GM19467 (cell line): ENCODE data around the gene CTDNEP1.

Experiments used
- ATAC-seq: cut with Tn5 transposase; IDR thresholded peaks from one replicate; pipeline ENCODE4 v1.9.1; 2021; ENCODE audit warnings: mild to moderate bottlenecking, moderate library complexity; ENCODE audit not compliant: unreplicated experiment

CTDNEP1 gene

DNA sequence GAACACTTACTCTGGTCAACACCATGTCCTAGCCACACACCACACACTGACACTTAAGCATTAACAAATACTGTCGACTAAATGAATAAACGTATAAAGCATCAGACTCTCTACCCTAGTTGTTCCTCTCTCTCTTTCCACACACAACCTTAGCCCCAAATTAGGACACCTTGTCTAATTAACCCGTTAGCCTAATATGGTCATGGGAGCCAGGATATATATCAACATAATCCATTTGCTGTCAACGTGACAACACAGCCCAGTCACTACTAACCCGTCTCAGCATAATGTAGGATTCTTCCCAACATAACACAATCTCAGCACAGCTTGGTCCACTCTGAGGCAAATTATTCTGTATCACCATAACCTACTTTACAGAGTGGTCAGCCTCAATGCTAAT is 19.4 kb downstream of the CTDNEP1 start:
- no peak for ATAC-seq

DNA sequence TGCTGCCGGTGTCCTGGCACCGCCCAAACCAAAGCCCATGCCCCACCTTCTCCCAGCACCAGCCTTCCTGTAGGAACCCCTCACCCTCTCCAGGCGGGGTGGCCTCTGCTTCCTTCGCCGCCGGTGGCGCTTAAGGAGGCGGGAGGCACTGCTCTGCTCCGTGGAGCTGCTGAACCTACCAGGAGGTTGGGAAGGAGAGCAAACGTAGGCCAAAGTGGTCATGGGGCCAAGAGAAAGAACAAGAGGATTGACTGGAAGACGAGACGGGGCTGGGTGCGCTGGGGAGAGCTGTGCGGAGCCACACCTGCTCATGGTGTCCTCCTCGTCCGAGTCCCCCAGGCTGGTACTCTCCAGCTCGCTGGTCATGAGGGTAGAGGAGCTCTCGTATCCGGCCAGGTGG is 22.0 kb downstream of the CTDNEP1 start:
- ATAC-seq: no peak

DNA sequence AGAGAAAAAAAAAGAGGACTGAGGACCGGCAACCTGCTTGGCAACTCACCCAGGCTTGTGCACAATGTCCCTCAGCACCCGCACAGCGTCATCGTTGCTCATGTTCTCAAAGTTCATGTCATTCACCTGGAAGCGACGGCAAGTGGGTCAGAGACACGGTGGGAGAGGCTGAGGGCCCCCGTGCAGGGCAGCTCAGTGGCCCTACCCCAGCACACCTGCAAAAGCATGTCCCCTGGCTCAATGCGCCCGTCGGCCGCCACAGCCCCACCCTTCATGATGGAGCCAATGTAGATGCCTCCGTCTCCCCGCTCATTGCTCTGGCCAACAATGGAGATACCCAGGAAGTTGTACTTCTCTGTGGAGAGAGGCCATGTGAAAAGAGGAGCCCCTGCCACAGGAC is 22.6 kb downstream of the CTDNEP1 start:
- ATAC-seq: no peak

DNA sequence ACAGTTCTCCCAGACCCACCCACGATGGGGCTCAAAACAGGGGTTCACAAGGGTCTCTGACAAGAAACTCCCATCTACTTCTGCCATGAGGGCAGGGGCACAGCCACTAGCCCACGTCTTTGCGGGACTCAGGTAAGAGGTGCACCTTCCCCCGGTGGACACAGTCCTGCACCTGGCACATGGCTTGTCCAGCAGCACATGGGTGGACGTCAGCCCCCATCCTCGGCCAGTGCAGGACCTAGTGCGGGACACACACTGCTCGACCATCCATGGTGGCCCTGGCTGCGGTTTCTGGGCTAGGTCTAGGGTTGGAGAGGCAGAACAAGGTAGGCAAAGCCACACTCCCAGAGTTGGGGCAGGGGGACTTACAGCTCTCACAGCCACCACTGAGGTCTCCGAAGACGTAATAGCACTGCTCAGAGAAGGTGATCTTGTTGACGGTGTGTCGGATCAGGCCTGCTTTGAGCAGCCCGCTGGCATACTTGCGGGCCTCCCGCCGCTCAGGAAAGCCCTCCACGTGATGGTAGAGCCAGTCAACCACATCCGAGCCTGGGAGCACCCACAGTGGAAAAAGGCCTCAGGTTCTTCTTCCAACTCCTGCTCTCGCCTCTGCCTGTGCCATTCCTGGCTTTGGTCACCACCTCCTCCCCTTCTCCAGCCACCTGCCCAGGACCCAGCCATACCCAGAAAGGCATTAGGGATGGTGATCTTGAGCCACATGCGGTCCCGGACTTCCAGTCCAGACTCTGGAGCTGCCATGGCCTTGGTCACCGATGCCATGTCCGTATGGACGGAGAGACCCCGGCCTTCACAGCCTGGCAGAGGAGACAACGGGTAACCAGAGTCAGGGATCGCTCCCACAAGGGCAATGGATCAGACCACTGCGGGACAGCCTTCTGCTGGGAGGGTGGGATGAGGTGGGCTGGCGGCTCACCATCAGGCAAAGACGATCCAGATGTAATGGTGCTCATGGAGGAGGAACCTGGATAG is 24.5 kb downstream of the CTDNEP1 start:
- no peak for ATAC-seq

DNA sequence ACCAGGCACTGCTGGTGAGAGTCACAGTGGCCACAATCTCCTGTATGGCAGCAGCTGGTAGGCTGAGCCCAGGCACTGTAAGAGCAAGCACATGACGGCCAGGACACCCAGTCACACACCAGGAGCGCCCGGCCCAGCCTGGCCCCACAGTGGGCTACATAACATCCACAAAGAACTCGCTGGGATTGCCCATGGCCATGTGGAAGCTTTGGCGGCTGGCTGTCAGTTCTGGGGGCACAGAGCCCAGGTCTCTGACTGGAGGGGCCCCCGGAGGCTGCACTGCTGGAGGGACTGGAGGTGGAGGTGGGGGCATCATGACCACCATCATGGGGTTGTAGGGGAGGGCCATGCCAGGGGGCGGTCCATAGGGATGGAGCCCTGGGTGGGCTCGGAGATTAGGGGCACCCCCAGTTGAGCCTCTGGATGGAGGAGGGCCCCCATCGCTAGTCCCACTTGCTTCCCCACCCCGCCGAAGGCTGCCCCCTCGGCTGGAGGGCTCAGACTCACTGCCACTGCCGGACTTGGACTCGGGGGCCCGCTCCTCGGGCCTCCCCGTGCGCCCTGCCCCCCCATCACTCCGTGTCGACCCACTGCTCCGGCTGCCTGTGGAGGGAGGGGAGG is 25.7 kb downstream of the CTDNEP1 start:
- no peak for ATAC-seq

DNA sequence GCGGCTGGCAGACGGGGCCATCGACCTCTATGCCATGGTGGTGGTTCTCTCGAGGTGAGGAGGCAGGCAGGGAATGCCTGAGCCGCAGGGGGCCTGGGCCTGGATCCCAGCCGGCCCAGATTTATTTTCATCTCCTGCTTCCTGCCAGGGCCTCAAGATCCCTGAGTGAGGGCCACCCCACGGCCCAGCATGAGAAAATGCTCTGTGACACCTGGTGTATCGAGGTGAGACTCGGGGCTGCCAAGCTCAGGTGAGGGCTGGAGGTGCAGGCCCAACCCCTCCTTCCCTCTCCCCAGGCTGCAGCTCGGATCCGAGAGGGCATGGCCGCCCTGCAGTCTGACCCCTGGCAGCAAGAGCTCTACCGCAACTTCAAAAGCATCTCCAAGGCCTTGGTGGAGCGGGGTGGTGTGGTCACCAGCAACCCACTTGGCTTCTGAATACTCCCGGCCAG is 26.8 kb downstream of the CTDNEP1 start:
- no peak for ATAC-seq

DNA sequence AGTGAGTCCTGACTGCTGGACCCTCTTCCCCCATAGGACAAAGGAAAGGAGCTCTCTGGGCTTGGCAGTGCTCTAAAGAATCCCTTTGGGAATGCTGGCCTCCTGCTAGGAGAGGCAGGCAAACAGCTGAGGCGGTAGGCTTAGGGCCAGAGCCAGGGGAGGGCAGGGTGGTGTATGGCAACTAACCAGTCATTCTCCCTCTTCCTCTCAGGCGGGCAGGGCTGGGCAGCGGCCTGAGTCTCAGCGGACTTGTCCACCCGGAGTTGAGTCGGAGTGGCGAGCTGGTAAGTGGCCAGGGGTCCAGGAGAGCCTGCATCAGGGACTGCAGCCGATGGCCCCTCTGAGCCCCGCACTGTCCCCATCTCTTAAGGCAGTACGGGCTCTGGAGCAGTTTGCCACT is 27.4 kb downstream of the CTDNEP1 start:
- ATAC-seq: no peak

DNA sequence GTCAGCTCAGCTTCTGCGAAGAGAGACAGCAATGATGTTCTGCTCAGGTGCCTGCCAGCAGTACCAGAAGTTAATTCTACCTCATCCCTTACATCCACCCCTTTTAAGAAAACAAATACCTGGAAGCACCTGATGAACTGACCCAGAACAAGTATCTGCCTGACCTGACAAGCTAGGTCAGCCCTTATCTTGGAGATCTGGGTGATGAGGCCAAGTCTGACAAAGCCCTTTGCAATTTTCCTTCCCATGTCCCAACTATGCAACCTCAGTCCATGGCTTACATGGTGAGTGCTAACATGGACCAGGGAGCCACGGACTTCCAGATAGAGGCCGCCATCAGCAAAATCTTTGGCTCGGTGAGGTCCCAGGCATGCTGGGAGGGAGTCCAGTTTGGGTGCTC is 28.2 kb downstream of the CTDNEP1 start:
- ATAC-seq: no peak

DNA sequence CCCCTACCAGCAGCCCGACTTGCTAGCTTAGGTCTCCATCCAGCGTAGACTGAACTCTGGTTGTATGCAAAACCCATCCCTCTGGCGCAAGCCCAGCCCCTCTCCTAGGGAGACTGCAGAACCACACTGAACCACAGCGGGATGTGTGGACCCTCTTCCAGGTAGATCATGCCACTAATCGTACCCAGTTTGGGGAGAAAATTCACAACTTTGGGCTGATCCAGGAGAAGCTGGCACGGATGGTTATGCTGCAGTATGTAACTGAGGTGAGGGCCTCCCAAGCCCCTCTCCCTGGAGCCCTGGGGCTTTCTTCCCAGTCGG is 28.6 kb downstream of the CTDNEP1 start:
- ATAC-seq: no peak

DNA sequence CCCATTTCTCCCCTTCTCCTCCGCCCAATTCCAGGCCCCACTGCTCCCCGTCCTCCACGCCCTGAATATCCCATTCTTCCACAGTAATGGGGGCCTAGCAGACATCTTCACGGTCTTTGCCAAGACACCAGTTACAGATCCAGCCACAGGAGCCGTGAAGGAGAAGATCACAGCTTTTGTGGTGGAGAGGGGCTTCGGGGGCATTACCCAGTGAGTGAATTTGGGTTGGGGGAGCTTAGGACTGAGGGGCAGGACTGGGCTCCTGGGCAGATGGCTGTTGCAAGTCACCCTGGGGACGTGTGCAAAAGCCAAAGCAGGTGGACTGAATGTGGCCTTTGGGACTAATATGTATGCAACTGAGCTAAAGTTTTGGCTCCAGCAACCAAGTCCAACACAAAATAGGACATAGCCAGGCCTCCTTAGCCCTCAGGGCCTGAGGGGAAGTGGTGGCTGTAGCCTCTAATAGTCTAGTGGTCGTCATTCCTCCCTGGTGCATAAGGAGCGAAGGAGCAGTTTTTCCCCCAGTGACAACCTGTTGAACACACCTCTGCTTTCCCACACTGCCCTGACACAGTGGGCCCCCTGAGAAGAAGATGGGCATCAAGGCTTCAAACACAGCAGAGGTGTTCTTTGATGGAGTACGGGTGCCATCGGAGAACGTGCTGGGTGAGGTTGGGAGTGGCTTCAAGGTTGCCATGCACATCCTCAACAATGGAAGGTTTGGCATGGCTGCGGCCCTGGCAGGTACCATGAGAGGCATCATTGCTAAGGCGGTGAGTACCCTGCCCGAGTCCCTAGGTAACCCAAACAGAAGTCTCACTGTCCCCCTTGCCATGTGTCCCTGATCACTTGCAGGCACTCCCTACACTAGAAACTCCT is 29.2 kb downstream of the CTDNEP1 start:
- ATAC-seq: no peak

DNA sequence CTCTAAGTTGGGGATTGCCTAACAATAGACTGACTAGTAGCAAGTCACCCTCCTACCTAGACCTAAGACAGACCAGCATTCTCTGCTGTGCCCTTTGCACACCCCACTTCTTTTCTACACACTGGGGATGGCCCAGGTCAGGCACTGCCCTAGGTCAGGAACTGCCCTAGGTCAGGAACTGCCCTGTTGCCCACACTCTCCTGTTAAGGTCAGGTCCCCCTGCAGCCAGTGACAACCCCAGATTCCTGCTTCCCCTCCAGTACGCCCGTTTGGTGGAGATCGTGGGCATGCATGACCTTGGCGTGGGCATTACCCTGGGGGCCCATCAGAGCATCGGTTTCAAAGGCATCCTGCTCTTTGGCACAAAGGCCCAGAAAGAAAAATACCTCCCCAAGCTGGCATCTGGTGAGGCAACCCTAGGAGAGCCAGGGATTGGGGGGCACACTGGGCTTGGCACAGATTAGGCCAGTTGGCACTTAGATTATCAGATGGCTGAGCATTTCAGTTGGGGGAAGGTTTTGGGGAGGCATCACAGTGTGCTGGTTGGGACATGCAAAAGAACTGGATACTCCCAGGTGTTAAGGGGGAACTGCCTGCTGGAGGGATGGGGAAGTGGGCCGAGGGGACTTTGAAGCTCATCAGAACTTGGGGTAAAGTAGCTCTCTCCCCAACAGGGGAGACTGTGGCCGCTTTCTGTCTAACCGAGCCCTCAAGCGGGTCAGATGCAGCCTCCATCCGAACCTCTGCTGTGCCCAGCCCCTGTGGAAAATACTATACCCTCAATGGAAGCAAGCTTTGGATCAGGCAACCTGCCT is 30.0 kb downstream of the CTDNEP1 start:
- no peak for ATAC-seq

DNA sequence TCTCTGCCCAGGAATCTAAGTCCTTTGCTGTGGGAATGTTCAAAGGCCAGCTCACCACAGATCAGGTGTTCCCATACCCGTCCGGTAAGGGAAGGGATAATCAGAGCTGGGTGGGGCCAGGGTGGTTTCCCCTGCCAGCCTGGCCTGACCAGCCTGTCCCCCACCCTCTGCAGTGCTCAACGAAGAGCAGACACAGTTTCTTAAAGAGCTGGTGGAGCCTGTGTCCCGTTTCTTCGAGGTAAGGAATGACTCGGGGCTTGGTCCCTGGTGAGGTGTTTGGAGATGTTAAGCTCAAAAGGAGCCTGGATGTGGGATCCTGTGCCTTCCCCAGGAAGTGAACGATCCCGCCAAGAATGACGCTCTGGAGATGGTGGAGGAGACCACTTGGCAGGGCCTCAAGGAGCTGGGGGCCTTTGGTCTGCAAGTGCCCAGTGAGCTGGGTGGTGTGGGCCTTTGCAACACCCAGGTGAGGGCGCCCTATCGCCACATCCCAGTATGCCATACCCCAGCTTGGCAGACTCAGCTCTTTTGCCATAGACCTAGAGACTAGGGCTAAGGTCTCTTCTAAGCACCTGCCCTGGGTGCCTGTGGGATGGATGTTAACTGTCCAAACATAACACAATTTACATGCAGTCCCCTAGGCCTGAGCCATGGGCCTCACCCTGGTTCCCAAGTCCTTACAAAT is 30.8 kb downstream of the CTDNEP1 start:
- ATAC-seq: no peak

DNA sequence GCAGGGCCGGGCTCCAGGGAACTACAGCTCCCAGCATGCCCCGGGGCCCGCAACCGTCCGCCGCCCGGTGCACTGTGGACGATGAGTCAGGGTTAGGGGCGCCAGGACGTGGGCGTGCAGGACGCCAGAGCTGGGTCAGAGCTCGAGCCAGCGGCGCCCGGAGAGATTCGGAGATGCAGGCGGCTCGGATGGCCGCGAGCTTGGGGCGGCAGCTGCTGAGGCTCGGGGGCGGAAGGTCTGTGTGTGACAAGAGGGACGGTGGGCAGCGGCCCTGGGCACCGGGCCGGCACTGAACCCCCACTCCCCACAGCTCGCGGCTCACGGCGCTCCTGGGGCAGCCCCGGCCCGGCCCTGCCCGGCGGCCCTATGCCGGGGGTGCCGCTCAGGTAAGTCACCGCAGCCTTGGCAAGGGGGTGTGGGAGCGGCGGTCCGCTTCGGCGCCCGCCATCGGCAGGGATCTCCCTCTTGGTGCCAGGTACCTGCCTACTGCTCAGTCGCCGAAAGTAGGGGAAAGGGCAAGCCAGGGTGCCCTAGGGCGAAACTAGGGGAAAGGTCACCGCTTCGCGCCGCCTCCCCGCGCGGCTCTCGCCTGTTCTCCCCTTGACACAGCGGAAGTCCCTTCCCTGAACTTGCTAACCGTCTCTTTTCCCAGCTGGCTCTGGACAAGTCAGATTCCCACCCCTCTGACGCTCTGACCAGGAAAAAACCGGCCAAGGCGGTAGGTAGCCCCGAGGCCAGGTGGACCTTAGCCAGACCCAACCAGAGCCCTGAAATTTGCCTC is 31.5 kb downstream of the CTDNEP1 start, which contains the start of the genes ACADVL and DLG4:
ACADVL (plus strand) TSS at position 127 of the 781 bp plus-strand sequence; CDS start at position 174, 47 bp downstream.
DLG4 (minus strand) TSS at position 25 of the 781 bp plus-strand sequence.
- no peak for ATAC-seq

DNA sequence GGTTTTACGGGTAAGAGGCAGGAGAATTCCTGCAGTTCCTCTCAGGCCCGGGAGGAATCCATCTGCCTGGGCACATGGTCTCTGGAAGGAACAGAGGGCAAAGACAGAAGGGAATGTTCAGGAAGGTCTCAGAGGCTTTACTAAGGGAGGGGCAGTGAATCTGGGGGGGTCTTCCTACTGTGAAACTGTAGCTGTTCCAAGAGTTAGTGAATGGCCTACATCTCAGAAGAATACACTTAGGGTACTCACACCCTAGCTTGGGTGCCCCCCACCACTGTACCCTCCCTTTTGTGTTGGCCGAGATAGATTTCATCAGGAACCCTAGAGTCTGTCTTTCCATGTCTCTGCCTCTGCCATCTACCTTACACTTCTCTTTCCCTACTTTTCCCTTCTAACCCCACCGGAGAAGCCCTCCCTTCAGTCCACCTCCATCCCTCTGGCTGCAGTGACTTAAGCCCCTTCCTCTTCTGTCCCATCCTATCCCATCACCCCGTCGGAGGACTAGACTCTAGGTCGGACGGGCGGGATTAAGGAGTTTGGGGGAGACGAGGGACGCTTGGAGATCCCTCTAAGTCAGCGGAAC is 32.2 kb downstream of the CTDNEP1 start:
- no peak for ATAC-seq

DNA sequence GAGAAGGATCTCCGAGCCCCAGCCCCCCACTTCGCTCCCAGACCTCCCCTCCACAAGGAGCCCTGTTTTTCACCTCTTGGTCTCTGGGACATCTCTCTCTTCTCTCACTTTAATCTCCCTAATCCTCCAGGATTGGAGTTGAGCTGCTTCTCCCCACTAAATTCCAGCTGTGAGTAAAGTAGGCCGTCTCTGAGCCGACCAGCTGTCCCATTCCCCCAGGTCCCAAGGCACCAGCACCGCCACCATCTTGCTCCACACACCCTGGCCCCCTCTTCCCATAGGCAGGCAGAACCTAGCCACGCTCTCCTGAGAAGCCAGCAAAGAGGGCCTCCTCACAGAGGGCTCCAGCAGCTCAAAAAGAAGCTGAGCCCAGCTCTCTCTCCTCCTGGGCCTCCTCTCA is 32.8 kb downstream of the CTDNEP1 start:
- no peak for ATAC-seq

DNA sequence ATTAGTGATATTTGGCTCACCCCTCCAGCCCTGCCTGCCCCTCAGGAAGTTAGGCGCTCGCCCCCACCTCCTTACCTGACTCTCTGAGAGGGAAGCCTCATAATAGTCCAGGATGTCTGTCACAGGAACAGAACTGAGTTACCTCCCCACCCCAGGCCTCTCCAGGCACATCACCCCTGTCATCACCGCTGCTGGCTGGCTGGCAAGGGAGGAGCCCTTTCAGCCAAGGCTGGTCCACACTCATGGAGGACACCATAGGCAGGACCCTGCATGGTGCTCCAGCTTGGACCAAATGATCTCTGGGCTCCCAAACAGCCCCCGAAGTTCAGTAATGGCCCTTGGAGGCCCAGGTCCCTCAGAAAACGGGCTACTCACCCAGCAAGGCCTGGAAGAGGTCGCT is 33.4 kb downstream of the CTDNEP1 start:
- ATAC-seq: no peak

DNA sequence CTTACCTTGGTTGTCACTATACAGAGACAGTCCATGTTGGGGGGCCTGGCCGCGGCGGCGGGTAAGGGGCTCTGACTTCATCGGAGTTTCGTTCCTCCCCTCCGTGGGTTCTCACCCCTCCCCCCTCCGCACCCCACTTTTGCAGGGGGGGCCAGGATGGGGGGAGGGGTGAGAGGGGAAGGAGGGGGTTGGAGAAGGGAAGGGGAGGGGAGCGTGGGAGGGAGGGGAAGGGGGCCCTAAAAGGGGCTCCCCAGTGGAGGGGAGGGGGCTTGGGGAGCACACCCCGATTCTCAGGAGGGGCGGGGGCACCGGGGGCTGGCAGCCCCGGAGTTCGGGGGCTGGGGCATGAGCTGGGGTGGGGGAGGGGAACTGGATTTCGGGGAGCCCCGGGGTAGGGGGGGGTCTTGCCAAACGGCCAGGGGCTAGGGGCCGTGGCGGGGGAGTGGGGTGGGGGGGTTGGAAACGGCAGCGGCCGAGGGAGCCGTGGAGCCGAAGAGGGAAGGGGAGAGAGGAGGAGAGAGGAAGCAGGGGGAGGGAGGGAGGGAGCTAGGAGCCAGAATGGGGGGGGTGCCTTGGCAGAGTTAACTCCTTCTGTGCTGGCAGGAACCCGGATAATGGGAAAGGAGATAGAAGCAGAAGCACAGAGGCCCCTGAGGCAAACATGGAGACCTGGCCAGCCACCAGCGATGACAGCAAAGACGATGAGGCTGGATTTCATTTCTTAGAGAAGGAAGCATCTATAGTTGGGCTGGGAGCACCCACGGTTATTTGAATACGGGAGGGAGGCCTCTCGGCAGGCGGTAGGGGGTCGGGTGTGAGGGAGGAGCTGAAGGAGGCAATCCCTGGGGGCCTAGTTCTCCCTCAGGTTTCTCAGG is 34.2 kb downstream of the CTDNEP1 start:
- no peak for ATAC-seq
